Activated naive CD8-positive, alpha-beta T cell treated with anti-CD3 and anti-CD28 coated beads, Interleukin-2, amount 50 U/mL, for 24 hours (primary cell): ENCODE data around the gene TEX22.

Experiments
- ATAC-seq: fragments of 150-1000 bp; cut with Tn5 transposase; one replicate; pipeline ENCODE4 v1.10.0; 2021
- DNase-seq: peaks from one replicate; pipeline ENCODE4 v3.0.0; 2021
- H3K27ac Mint-ChIP-seq: one replicate; pipeline ENCODE4 v1.8.0; 2021; ENCODE audit warnings: mild to moderate bottlenecking, mixed read lengths
- H3K27me3 Mint-ChIP-seq: one replicate; pipeline ENCODE4 v1.8.0; 2021; ENCODE audit warnings: mixed read lengths
- H3K36me3 Mint-ChIP-seq: one replicate; pipeline ENCODE4 v1.8.0; 2021; ENCODE audit warnings: low read depth, mixed read lengths
- H3K4me1 Mint-ChIP-seq: one replicate; pipeline ENCODE4 v1.8.0; 2021; ENCODE audit warnings: mixed read lengths
- H3K4me3 Mint-ChIP-seq: one replicate; pipeline ENCODE4 v1.8.0; 2021; ENCODE audit warnings: mild to moderate bottlenecking, moderate library complexity, mixed read lengths
- H3K9me3 Mint-ChIP-seq: one replicate; pipeline ENCODE4 v1.8.0; 2021; ENCODE audit warnings: mixed read lengths

Gene TEX22

DNA sequence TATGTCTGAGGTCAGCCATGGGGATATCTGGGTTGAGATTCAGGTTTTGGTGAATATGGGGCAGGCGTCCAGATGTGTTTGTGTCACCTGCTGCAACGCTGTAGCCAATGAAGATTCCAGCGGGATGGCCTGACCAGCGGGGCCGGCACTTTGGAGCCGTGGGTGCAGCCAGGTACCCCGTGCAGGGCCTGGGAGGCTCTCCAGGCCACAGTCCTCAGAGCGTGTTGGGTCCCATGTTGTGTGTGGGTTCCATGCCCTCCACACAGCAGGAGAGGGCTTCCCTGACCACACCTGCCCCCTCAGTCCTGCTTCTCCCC, 2.8 kb upstream of the TEX22 start:
- Mint-ChIP-seq H3K27me3 (no peaks in the 10 kb centered on the region), H3K36me3 (peaks cover 11% of the 10 kb centered on the region), H3K9me3 (peaks cover 4% of the 10 kb centered on the region), H3K4me3 (no peak overlapping the region), H3K4me1 (peaks cover 18% of the 10 kb centered on the region), H3K27ac (no peak overlapping the region)
- ATAC-seq (no peak), DNase-seq (no peak)

DNA sequence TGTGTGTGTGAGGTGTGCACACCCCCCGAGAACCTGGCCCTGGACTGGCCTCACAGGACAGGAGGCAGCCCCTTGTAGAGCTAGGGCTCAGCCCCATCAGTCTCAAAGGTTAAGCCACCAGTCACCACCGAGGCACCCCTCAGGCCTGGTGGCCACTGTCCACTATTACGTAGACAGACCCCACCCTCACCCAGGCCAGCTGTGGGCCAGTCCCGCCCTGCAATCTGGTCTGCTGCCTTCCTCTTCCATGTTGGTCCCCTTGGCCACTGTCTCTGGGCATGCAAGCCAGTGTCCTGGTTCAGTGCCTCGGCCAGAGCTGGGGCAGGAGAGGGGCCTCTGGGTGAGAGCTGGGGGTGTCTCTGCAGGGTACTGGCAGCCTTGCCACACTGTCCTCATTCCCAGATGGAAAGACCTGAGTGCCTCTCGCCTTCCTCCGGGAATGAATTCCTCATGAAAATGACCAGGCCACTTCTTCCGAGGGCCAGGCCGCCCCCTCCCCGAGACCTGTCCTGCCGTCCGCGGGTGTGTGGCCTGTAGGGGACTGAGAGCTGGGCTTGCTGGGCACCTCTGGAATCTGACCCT, 897 bp upstream of the TEX22 start:
- DNase-seq = no peak
- Mint-ChIP-seq H3K9me3 (peaks cover 11% of the 10 kb centered on the region), H3K27ac (peak overlapping the region; percentile 90), H3K27me3 (no peaks in the 10 kb centered on the region), H3K4me3 (peak overlapping the region; percentile 72), H3K4me1 (peaks cover 19% of the 10 kb centered on the region), H3K36me3 (peaks cover 26% of the 10 kb centered on the region)
- no peak for ATAC-seq

DNA sequence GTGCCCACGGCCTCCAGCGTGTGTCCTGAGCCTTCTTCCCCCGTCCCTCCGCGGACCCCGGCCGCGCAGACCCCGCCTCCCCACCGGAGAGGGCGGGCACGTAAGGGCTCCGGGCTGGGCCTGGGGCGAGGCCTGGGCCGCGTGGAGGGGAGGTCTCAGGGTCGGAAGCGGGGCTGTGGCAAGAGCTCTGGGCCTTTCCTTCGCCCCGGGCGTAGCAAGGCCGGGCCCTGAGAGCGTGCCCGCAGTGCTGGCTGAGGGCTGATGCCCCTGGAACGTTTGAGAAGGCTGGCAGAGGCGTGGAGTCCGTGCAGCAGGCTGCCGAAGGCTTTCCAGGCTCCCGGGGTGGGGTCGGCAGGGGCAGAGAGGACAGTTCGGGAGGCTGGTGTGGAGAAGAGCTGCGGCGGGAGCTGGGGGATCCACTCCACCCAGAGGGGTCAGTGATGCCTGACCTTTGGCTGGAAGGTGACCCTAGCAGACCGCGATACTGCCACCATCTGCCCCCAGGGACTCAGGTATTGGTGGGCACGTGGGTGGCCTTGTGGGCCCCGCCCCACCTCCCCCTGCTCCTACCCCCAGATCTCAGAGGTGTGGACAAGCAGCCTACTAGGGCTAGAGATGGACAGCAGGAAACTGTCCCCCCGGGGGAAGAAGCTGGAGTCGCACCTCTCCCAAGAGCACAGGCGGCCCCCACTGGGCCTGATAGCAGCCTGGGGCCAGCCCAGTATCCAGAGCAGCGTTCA, 558 bp downstream of the TEX22 start:
- no peaks in the 10 kb centered on the region for H3K27me3 Mint-ChIP-seq
- H3K27ac Mint-ChIP-seq = peak overlapping the region; percentile 90
- peak overlapping the region; percentile 86 for H3K4me3 Mint-ChIP-seq
- peaks cover 11% of the 10 kb centered on the region for H3K9me3 Mint-ChIP-seq
- ATAC-seq (peak; percentile 55), DNase-seq (no peak)
- peaks cover 26% of the 10 kb centered on the region for H3K36me3 Mint-ChIP-seq
- H3K4me1 Mint-ChIP-seq = peaks cover 24% of the 10 kb centered on the region

DNA sequence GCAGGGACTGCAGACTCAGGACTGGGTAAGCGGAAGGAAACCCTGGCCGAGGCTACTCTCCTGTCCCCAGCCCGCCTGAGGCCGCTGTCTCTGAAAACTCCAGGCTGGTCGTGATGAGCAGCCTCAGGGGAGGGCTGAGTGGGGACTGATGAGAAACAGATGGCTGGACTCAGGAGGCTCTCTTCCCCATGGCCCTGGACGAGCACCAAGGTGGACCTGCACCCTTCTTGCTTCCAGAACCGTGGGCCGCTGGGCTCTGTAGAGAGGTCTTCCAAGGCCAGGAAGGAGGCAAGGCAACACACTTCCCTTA, 1.1 kb downstream of the TEX22 start:
- Mint-ChIP-seq H3K4me3 (peak overlapping the region; percentile 86), H3K9me3 (peaks cover 11% of the 10 kb centered on the region), H3K36me3 (peaks cover 26% of the 10 kb centered on the region), H3K4me1 (peaks cover 29% of the 10 kb centered on the region), H3K27ac (peak overlapping the region; percentile 90), H3K27me3 (no peaks in the 10 kb centered on the region)
- DNase-seq (no peak), ATAC-seq (no peak)

DNA sequence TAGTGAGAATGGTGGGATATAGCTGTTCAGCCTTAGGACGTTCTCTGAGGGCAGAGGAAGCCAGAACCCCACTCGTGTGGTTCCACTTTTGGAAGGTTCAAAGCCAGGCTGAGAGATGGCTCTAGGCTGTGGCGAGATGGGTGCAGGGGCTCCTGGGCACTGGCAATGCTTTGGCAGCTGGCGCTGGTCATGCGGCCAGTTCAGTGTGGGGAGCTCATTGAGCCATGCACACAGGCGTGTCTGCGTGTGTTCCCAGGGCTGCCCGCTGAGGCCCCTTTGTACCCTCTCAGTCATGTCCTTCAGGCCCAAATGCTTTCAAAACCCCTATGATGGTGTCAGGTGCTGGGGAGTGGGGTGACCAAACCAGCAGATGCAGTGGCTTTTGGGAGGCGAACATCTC, 1.7 kb downstream of the TEX22 start:
- Mint-ChIP-seq H3K4me3 (peak overlapping the region; percentile 86), H3K27me3 (no peaks in the 10 kb centered on the region), H3K9me3 (peaks cover 11% of the 10 kb centered on the region), H3K4me1 (peaks cover 35% of the 10 kb centered on the region), H3K36me3 (peaks cover 26% of the 10 kb centered on the region), H3K27ac (no peak overlapping the region)
- DNase-seq (no peak), ATAC-seq (no peak)

DNA sequence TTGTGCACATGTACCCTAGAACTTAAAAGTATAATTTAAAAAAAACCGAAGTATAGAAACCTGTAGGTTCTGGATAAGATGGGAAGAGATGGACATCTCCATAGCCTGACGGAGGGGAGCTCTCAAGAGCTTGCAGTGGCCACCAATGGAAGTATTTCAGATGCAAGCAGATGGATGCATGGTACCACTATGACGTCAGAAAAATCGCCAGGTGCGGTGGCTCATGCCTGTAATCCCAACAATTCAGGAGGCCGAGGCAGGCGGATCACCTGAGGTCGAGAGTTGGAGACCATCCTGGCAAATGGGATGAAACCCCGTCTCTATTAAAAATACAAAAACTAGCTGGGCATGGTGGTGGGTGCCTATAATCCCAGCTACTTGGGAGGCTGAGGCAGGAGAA, 3.4 kb downstream of the TEX22 start:
- peaks cover 19% of the 10 kb centered on the region for H3K9me3 Mint-ChIP-seq

DNA sequence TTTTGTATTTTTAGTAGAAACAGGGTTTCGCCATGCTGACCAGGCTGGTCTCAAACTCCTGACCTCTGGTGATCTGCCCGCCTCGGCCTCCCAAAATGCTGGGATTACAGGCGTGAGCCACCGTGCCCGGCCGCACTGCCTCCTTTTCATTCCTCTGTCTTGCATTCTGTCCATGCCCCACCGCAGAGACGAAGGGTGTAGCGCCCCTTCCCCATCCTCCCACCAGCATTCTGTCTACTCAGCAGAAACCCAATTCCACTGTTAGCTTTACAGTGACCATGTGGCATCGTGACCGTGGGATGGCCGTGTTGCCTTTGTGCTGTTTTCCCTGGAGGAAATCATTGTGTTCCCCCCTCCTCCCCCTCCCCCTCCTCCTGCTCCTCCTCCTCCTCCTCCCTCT, 10.3 kb downstream of the TEX22 start:
- peaks cover 19% of the 10 kb centered on the region for H3K4me1 Mint-ChIP-seq
- H3K27me3 Mint-ChIP-seq = peaks cover 18% of the 10 kb centered on the region
- DNase-seq (no peak), ATAC-seq (no peak)
- H3K36me3 Mint-ChIP-seq = no peaks in the 10 kb centered on the region
- no peak overlapping the region for H3K4me3 Mint-ChIP-seq
- no peak overlapping the region for H3K27ac Mint-ChIP-seq
- H3K9me3 Mint-ChIP-seq = peaks cover 8% of the 10 kb centered on the region

More for the DNA sequence above, 3.4 kb downstream of the TEX22 start:
- Mint-ChIP-seq H3K4me1 (peaks cover 38% of the 10 kb centered on the region), H3K36me3 (peaks cover 26% of the 10 kb centered on the region), H3K27me3 (no peaks in the 10 kb centered on the region), H3K4me3 (no peak overlapping the region), H3K27ac (no peak overlapping the region)
- no peak for DNase-seq
- no peak for ATAC-seq

DNA sequence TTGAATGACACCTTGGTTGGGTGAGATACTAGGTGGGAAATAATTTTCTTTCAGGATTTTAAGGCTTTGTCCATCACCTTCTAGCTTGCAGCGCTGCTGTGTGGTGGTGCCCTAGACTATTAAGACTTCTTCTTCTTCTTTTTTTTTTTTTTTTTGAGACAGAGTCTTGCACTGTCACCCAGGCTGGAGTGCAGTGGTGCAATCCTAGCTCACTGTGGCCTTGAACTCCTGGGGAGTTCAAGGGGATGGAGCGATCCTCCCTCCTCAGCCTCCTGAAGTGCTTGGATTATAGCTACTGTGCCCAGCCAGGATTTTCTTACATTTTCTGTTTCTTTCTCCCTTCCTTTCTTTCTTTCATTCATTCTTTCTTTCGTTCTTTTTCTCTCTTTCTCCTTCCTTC, 11.0 kb downstream of the TEX22 start:
- no peak for DNase-seq
- H3K4me1 Mint-ChIP-seq = peaks cover 12% of the 10 kb centered on the region
- no peak overlapping the region for H3K4me3 Mint-ChIP-seq
- no peaks in the 10 kb centered on the region for H3K36me3 Mint-ChIP-seq
- no peak overlapping the region for H3K27ac Mint-ChIP-seq
- H3K9me3 Mint-ChIP-seq = peaks cover 8% of the 10 kb centered on the region
- no peak for ATAC-seq
- H3K27me3 Mint-ChIP-seq = peaks cover 18% of the 10 kb centered on the region

DNA sequence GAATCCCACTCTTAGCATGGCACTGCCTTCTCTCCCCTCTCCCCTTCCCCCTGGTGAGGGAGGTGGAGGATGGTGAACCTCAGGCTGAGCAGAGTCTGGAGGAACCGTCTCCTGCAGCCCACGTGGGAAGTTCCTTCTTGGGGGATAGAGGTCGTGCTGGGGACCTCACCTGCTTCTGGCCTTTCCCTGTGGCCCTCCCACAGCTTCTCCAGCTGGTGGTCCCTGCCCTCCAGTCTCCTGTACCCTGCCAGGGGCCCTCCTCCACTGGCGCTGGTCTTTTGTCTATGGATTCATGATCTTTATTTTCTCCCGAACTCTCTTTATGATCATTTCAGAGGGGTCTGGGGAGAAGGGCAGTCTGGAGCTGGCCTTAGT, 12.3 kb downstream of the TEX22 start:
- DNase-seq (no peak), ATAC-seq (no peak)
- Mint-ChIP-seq H3K27me3 (peaks cover 18% of the 10 kb centered on the region), H3K9me3 (peaks cover 8% of the 10 kb centered on the region), H3K36me3 (no peaks in the 10 kb centered on the region), H3K4me1 (peaks cover 9% of the 10 kb centered on the region), H3K4me3 (no peak overlapping the region), H3K27ac (no peak overlapping the region)

DNA sequence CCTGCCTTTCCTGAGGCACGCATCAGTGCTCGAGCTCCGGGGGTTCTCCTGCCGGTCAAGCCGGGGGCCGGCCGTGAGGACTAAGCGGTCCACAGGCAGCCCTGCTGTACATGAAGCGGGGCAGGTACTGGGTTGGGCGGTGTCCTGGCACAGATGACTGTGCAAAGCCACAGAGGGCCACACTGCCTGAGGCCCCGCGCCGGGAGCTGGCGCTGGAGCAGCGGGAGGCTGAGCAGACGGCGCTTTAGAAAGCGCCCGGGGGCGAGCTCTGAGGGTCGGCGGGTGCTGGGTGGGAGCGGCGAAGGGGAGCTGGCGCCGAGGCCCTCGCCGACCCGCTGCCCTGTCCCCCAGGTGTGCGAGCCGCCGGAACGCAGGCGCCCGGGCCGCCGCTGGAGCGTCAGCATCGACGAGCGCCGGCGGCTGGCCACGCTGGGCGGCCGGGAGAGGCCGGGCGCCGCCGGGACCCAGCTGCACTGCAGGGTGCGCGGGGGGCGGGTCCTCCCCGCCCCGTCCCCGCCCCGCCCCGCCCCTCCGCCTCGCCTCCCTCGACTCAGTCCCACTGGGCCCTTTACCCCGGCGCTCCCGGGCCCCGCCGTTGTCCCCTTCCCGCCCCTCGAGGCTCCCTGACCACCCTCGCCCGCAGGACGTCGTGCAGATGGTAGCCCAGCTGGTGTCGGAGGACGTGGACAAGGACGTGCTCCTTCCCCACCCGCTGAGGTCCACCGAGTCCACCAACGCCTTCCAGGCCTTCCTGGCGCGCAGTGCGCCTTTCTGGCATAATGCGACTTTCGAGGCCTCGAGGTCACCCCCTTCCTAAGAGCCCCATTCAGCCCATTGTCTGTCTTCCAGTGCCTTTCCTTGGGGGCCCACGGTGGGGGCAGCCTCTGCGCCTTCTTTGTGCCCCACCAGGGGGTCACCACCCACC, 12.9 kb downstream of the TEX22 start:
- peaks cover 3% of the 10 kb centered on the region for H3K9me3 Mint-ChIP-seq
- peak; percentile 28 for DNase-seq
- H3K4me3 Mint-ChIP-seq = no peak overlapping the region
- no peak overlapping the region for H3K27ac Mint-ChIP-seq
- H3K36me3 Mint-ChIP-seq = no peaks in the 10 kb centered on the region
- H3K27me3 Mint-ChIP-seq = peaks cover 18% of the 10 kb centered on the region
- peak; percentile 48 for ATAC-seq
- H3K4me1 Mint-ChIP-seq = peaks cover 13% of the 10 kb centered on the region

DNA sequence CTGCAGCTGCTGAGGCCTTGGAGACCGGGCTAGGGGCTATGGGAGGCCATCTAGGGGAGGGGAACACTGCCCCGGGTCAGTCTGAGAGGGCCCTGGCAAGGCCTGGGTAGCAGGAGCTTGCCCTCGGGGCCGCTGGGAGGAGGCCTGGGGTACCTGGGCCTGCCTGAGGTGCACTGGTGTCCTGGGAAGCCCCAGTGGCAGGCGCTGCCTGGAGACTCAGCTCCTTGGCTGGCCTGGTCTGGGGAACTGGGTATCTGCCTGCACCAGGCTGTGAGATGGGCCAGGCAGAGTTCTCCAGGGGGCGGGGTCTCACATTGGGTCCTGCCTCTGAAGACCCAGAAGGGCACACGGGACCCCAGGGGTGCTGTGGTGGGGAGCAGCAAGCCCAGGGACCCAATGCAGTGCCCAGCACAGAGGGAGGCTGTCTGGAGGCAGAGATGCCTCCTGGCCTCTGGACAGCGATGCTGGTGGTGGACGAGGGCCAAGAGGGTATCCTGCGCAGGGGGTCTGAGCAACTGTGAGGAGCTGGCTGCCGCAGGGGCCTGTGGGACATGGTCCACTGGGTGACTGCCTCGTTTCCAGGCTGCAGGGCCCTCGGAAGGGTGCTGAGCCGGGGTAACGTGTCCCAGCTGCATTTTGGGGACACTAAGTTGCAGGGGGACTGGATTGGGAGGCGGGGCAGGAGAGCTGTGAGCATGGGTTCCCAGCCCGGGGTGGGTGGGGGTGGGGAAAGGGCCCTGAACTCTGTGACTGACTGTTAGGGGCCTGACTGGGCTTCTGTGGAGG, 13.8 kb downstream of the TEX22 start:
- ATAC-seq (no peak), DNase-seq (no peak)
- Mint-ChIP-seq H3K27me3 (peaks cover 18% of the 10 kb centered on the region), H3K4me3 (no peak overlapping the region), H3K4me1 (peaks cover 13% of the 10 kb centered on the region), H3K36me3 (no peaks in the 10 kb centered on the region), H3K9me3 (no peaks in the 10 kb centered on the region), H3K27ac (no peak overlapping the region)

DNA sequence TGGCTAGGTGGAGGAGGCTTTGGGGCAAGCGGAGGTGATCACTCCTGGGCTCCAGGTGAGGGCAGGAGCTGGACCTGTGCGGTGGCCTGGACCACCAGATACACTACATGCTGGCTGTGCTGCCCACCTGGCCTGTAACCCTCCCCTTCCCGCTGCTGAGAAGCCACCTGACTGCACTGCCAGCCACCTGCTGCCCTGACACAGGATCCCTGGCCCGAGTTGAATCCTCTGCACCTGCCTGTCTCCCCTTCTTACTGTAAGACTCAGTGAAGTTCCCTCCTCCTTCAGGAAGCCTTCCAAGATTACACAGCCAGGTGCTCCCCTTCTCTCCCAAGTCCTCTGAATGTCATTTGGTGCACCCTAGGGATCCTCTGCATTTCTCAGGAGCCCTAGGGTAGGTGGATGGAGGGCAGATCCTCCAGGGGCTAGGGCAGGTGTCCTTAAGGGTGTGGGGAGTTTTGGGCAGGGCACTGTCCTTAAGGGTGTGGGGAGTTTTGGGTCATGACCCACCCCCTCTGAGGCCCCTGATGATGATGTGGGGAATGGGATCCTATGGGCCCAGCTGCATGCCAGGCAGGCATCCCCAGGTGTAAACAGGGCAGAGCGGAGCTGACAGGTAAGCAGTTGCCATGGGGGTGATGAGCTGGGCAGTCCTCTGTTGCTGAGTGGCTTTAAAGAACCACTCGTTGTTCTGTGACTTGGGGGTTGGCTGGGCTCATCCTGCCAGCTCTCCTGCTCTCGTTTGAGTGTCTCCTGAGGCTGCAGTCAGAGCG, 14.6 kb downstream of the TEX22 start:
- no peaks in the 10 kb centered on the region for H3K36me3 Mint-ChIP-seq
- H3K27ac Mint-ChIP-seq = no peak overlapping the region
- H3K4me1 Mint-ChIP-seq = peaks cover 13% of the 10 kb centered on the region
- no peak for DNase-seq
- H3K9me3 Mint-ChIP-seq = no peaks in the 10 kb centered on the region
- ATAC-seq = no peak
- H3K4me3 Mint-ChIP-seq = no peak overlapping the region
- peaks cover 18% of the 10 kb centered on the region for H3K27me3 Mint-ChIP-seq

DNA sequence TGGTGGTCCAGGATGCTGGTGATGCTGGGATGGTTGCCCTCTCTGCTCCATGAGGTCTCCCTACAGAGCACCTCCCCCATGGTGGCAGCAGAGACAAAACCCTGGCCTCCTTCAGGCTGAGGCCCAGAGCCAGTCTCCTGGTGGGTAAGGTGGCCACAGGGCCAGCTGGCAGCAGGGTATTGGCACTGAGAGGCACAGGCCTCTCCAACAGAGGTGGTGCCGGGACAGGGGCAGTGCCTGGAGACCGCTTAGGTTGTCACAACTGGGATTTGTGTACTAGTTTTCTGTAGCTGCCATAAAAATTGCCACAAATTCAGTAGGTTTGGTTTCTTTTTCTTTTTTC, 15.2 kb downstream of the TEX22 start:
- no peak for ATAC-seq
- no peaks in the 10 kb centered on the region for H3K9me3 Mint-ChIP-seq
- H3K4me3 Mint-ChIP-seq = no peak overlapping the region

More for the DNA sequence above, 15.2 kb downstream of the TEX22 start:
- Mint-ChIP-seq H3K4me1 (peaks cover 13% of the 10 kb centered on the region), H3K27ac (no peak overlapping the region), H3K27me3 (peaks cover 18% of the 10 kb centered on the region), H3K36me3 (no peaks in the 10 kb centered on the region)
- no peak for DNase-seq
